Endothelial cell of umbilical vein (primary cell): ENCODE results near the gene LAIR1. TPM values are rescaled to one million over a fixed set of nuclear protein-coding genes. Genes with fewer than 3 reads are reported as not detected.

Experiments
- BruUV-seq: library from RNA; stranded (reverse); fragments of 400-500 nt; replicated peaks from 2 replicates; lab custom pipeline; 2021; lab: Mats Ljungman, UMichigan
- CTCF ChIA-PET: fragments of 300-600, 350-600 bp; sonication (Branson Sonifier 250); formaldehyde crosslinking; loops from one replicate; lab custom pipeline; 2021; ENCODE audit warnings: antibody characterized with exemption, inconsistent platforms; lab: Charles Lee
- POLR2A ChIA-PET: fragments of 300-600, 350-600 bp; sonication (Branson Sonifier 250); formaldehyde crosslinking; loops from one replicate; lab custom pipeline; 2021; ENCODE audit warnings: antibody characterized with exemption, inconsistent platforms; lab: Charles Lee
- DNase-seq: peaks from one replicate; pipeline ENCODE4 v3.0.0-alpha.2; 2011; ENCODE audit warnings: low read depth, low spot score
- FAIRE-seq: peaks from 2 replicates; lab custom pipeline; 2011; peaks lifted over from hg19 to GRCh38; lab: Jason Lieb, UNC
- H2AFZ ChIP-seq: 2 replicates; pipeline ENCODE4 v1.6.0; 2012; ENCODE audit warnings: low read depth, low read length, control low read depth, inconsistent platforms
- H3K27ac ChIP-seq: 2 replicates; pipeline ENCODE4 v1.5.1; 2011; ENCODE audit warnings: low read depth, mild to moderate bottlenecking, control low read depth, low read length, moderate library complexity; ENCODE audit not compliant: insufficient read depth
- H3K27me3 ChIP-seq, 2 experiments: 2 replicates each; pipeline versions ENCODE4 v1.6.0 to v1.6.1; 2011; ENCODE audit warnings: low read length in 2 of 2, mixed read lengths in 1 of 2; ENCODE audit not compliant: control insufficient read depth in 2 of 2, insufficient read depth in 2 of 2
- H3K36me3 ChIP-seq, 2 experiments: 2 replicates in 1 of 2; 3 replicates in 1 of 2; pipeline ENCODE4 v1.5.1; 2011; ENCODE audit warnings: low read length in 2 of 2, mild to moderate bottlenecking in 1 of 2, moderate library complexity in 1 of 2; ENCODE audit not compliant: control insufficient read depth in 2 of 2, insufficient read depth in 2 of 2; ENCODE audit errors: extremely low read depth in 1 of 2
- H3K4me1 ChIP-seq: 3 replicates; pipeline ENCODE4 v1.5.1; 2011; ENCODE audit warnings: mild to moderate bottlenecking, low read length; ENCODE audit not compliant: control insufficient read depth, insufficient read depth; ENCODE audit errors: extremely low read depth
- H3K4me2 ChIP-seq: 2 replicates; pipeline ENCODE4 v1.6.1; 2011; ENCODE audit warnings: low read length, control low read depth, mixed read lengths; ENCODE audit not compliant: insufficient read depth
- H3K4me3 ChIP-seq, 3 experiments: fragments of 200-600 bp in 1 of 3; sonication (generic), shearing (Covaris generic) in 1 of 3; replicated peaks in 1 of 3; 2 replicates each; pipeline ENCODE4 v1.5.1; 2011 to 2016; ENCODE audit warnings: control low read depth in 3 of 3, low read length in 3 of 3, mild to moderate bottlenecking in 2 of 3, inconsistent platforms in 1 of 3, low read depth in 1 of 3, moderate library complexity in 1 of 3; ENCODE audit not compliant: insufficient read depth in 1 of 3
- H3K79me2 ChIP-seq: 2 replicates; pipeline ENCODE4 v1.6.0; 2012; ENCODE audit warnings: low read length, inconsistent platforms; ENCODE audit not compliant: control insufficient read depth, insufficient read depth
- H3K9ac ChIP-seq: replicated peaks from 2 replicates; pipeline ENCODE3; 2011; ENCODE audit warnings: low read length, control low read depth; ENCODE audit not compliant: insufficient read depth; ENCODE audit errors: extremely low read depth
- H3K9me1 ChIP-seq: replicated peaks from 3 replicates; pipeline ENCODE4 v1.6.0; 2011; ENCODE audit warnings: mild to moderate bottlenecking, low read length; ENCODE audit not compliant: control insufficient read depth, insufficient read depth; ENCODE audit errors: extremely low read depth
- H3K9me3 ChIP-seq: replicated peaks from 2 replicates; pipeline ENCODE4 v1.5.1; 2012; ENCODE audit warnings: low read length, inconsistent platforms; ENCODE audit not compliant: control insufficient read depth, insufficient read depth
- H4K20me1 ChIP-seq: replicated peaks from 2 replicates; pipeline ENCODE3; 2011; ENCODE audit warnings: mild to moderate bottlenecking, low read length; ENCODE audit not compliant: control insufficient read depth, insufficient read depth; ENCODE audit errors: extremely low read depth
- CTCF ChIP-seq, 2 donors: IDR thresholded peaks; 1 replicate in 1 of 2; 2 replicates in 1 of 2; pipeline ENCODE4 v1.5.1; 2011; ENCODE audit warnings: low read length in 2 of 2, mild to moderate bottlenecking in 2 of 2, moderate library complexity in 2 of 2, control low read depth in 1 of 2, inconsistent platforms in 1 of 2, low read depth in 1 of 2; ENCODE audit not compliant: insufficient read depth in 1 of 2; ENCODE audit errors: extremely low read depth in 1 of 2
- EZH2 ChIP-seq: IDR thresholded peaks from 2 replicates; pipeline ENCODE4 v1.6.1; 2012; ENCODE audit warnings: borderline replicate concordance, low read depth, mild to moderate bottlenecking, moderate library complexity, low read length, inconsistent platforms; ENCODE audit not compliant: severe bottlenecking
- FOS ChIP-seq: IDR thresholded peaks from 2 replicates; pipeline ENCODE4 v1.6.1; 2011; ENCODE audit warnings: mild to moderate bottlenecking, low read length, moderate library complexity, borderline replicate concordance; ENCODE audit not compliant: insufficient read depth
- GATA2 ChIP-seq: IDR thresholded peaks from 2 replicates; pipeline ENCODE4 v1.7.0; 2011; ENCODE audit warnings: low read depth, mild to moderate bottlenecking, moderate library complexity, mixed read lengths, low read length; ENCODE audit not compliant: insufficient read length, insufficient read depth
- JUN ChIP-seq: IDR thresholded peaks from 2 replicates; pipeline ENCODE4 v1.6.1; 2011; ENCODE audit warnings: borderline replicate concordance, low read depth; ENCODE audit not compliant: insufficient read length, insufficient read depth
- MAX ChIP-seq: IDR thresholded peaks from 2 replicates; pipeline ENCODE4 v1.6.1; 2011; ENCODE audit not compliant: insufficient read depth, insufficient read length
- MYC ChIP-seq: IDR thresholded peaks from one replicate; pipeline ENCODE4 v1.6.1; 2011; ENCODE audit warnings: mild to moderate bottlenecking, low read depth, low read length
- POLR2A ChIP-seq: IDR thresholded peaks from 2 replicates; pipeline ENCODE4 v1.6.1; 2012; ENCODE audit warnings: low read depth, mild to moderate bottlenecking, control low read depth, low read length
- POLR2AphosphoS5 ChIP-seq: IDR thresholded peaks from 2 replicates; pipeline ENCODE4 v1.6.1; 2012; ENCODE audit warnings: low read depth, mild to moderate bottlenecking, control low read depth, low read length, moderate library complexity; ENCODE audit not compliant: insufficient read depth
- dilution Hi-C: fragments of 300-500 bp; cut with MboI; formaldehyde crosslinking; loops from one replicate; pipeline ENCODE4 v1.15.0; 2019; ENCODE audit warnings: low sequenced_read_pairs; ENCODE audit not compliant: extremely low pct_ligation_motif_present
- intact Hi-C: fragments of 100-400 bp; cut with micrococcal nuclease; formaldehyde crosslinking; loops from one replicate; pipeline ENCODE4 v1.10.0; 2022
- polyA plus RNA-seq, 4 experiments: library from polyadenylated mRNA; depleted of rRNA in 3 of 4; stranded (reverse) in 3 of 4; unstranded in 1 of 4; fragments of >200 nt; gene quantifications; 2 replicates each; pipeline versions ENCODE4 v1.2.1 to v1.2.3, GENCODE V29; 2011 to 2012; ENCODE audit warnings: missing spikeins in 1 of 4
- total RNA-seq: library from RNA; stranded (reverse); gene quantifications from 2 replicates; pipeline ENCODE4 v1.2.3, GENCODE V29; 2021

LAIR1 gene
- total and polyA plus RNA-seq, 2 donors (not counting 3 experiments of a cell fraction or from before 2014, with no cell fraction given), result not detected

DNA sequence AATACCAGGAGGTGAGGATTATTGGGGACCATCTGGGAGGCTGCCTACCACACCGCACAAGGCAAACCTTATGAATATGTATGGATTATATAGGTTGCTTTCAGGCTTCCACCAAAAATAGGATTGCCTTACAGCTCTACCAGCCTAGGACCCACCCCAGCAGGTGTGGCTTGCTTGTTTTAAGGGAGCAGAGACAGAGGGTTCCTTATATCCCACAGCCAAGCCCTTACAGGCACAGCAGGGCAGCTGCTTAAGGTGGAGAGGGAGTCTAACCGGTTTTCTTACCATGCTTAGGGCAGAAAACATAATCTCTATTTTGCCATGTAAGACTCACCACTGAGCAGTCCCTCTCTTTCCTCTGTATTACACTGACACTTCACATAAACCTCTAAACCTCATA, 34.5 kb upstream of the LAIR1 start:
- Histone ChIP-seq H2AFZ (no peak overlapping the region), H3K9me1 (no peaks in the 10 kb centered on the region), H4K20me1 (no peaks in the 10 kb centered on the region), H3K9ac (no peak overlapping the region), H3K9me3 (no peaks in the 10 kb centered on the region), H3K27me3 (no peaks in the 10 kb centered on the region), H3K4me1 (no peaks in the 10 kb centered on the region), H3K4me2 (no peak overlapping the region), H3K79me2 (no peaks in the 10 kb centered on the region), H3K4me3 (no peak overlapping the region), H3K36me3 (no peaks in the 10 kb centered on the region), H3K27ac (no peak overlapping the region)
- no peak for DNase-seq
- intact Hi-C loops (no loop called here), dilution Hi-C loops (no loop called here)
- BruUV-seq, result no TSS peak
- ChIA-PET POLR2A (no interaction called here), CTCF (no interaction called here)
- no peak for FAIRE-seq
- TF ChIP-seq POLR2AphosphoS5, result no peak
- TF ChIP-seq FOS, result no peak
- no peak for TF ChIP-seq MAX
- TF ChIP-seq GATA2, result no peak
- TF ChIP-seq JUN, result no peak
- no peak for TF ChIP-seq MYC
- TF ChIP-seq EZH2, result no peak
- no peak for TF ChIP-seq CTCF (IDR thresholded peaks at IDR 0.05; ENCODE audit: extremely low read depth in 1 of 2, insufficient read depth in 1 of 2, low read depth in 1 of 2, low read length in 2 of 2)
- TF ChIP-seq POLR2A, result no peak
